Measurements from ENCODE around the gene QKI.

DNA sequence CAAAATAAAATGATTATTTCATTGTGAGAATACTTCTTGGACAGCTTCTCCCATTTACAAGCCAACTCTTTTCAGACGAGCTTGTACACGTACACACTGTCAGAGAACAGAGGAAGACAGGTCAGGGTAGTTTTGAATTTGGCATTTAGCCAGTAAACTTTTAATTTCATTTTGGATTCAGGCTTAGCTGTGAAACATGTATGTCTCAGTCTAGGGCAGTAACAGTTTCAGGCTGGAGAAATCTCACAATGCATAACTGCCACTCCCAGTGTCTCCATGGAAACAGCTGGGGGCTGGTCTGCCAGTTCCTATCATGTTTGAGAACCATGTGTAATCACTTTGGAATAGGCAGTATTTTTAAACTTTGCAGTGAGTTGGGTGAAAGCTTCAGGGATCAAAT lies 22.0 kb upstream of the QKI start:
- no peak for TF ChIP-seq TAF1 (IDR thresholded peaks at IDR 0.05; ENCODE audit: low read depth)
- no peak for TF ChIP-seq ZBTB7A (IDR thresholded peaks at IDR 0.05; ENCODE audit: low read depth)
- TF ChIP-seq EP300 (IDR thresholded peaks at IDR 0.05; ENCODE audit: borderline replicate concordance), result no peak
- TF ChIP-seq, protein P1, sequence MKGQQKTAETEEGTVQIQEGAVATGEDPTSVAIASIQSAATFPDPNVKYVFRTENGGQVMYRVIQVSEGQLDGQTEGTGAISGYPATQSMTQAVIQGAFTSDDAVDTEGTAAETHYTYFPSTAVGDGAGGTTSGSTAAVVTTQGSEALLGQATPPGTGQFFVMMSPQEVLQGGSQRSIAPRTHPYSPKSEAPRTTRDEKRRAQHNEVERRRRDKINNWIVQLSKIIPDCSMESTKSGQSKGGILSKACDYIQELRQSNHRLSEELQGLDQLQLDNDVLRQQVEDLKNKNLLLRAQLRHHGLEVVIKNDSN (IDR thresholded peaks at IDR 0.05), result no peak
- TF ChIP-seq EGR1 (IDR thresholded peaks at IDR 0.05), result no peak
- no peak for TF ChIP-seq RAD21 (IDR thresholded peaks at IDR 0.05; ENCODE audit: low read depth)
- TF ChIP-seq FOXM1 (IDR thresholded peaks at IDR 0.05; ENCODE audit: borderline replicate concordance, low read depth), result no peak
- TF ChIP-seq CEBPB (IDR thresholded peaks at IDR 0.05), result no peak
- TF ChIP-seq, protein P2, sequence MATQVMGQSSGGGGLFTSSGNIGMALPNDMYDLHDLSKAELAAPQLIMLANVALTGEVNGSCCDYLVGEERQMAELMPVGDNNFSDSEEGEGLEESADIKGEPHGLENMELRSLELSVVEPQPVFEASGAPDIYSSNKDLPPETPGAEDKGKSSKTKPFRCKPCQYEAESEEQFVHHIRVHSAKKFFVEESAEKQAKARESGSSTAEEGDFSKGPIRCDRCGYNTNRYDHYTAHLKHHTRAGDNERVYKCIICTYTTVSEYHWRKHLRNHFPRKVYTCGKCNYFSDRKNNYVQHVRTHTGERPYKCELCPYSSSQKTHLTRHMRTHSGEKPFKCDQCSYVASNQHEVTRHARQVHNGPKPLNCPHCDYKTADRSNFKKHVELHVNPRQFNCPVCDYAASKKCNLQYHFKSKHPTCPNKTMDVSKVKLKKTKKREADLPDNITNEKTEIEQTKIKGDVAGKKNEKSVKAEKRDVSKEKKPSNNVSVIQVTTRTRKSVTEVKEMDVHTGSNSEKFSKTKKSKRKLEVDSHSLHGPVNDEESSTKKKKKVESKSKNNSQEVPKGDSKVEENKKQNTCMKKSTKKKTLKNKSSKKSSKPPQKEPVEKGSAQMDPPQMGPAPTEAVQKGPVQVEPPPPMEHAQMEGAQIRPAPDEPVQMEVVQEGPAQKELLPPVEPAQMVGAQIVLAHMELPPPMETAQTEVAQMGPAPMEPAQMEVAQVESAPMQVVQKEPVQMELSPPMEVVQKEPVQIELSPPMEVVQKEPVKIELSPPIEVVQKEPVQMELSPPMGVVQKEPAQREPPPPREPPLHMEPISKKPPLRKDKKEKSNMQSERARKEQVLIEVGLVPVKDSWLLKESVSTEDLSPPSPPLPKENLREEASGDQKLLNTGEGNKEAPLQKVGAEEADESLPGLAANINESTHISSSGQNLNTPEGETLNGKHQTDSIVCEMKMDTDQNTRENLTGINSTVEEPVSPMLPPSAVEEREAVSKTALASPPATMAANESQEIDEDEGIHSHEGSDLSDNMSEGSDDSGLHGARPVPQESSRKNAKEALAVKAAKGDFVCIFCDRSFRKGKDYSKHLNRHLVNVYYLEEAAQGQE (IDR thresholded peaks at IDR 0.05; ENCODE audit: low read depth), result no peak
- TF ChIP-seq MAX (IDR thresholded peaks at IDR 0.05), result no peak
